ENCODE measurements around the gene KCNQ5.

DNA sequence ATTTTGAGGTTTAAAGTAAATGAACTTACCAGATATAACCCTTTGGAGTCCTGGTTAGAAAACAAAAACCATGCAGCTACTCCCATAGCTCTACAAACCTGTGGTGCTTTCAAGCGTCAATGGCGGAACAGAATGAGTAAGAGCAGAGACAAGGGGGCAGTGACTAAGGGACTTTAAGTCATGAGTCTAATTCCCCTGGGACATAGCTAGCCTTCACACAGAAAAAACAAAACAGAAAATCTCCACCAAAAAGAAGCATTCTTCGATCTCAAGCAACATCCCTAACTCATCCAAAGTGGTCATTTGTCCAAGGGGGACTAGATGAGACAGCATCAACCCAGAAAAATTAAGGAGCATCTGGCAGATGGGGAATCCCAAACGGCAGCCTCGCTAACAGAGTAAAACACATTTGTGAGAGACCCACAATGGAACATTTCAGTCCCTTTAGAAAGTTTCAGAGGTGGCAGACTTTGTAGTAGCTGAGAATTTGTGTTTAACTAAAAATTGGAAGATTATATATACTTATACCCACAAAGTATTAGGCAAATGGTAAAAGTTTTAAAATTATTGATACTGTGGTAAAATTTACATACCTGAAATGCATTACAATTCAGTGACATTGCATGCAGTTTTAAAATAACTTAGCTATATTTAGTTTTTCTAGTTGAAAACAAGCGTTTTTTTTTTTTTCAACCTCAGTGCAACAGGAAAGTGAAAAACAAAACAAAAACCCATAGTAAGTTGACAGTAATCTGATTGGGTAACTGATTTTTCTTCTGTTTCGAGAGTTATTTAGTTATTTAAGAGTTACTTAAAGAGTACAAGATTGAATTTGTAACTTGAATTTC lies 67.5 kb downstream of the KCNQ5 start:
- TF ChIP-seq EZH2 (IDR thresholded peaks at IDR 0.05) (no peak), POLR2AphosphoS5 (IDR thresholded peaks at IDR 0.05; ENCODE audit: borderline replicate concordance, low read depth, low read length) (no peak), FOXP2 (optimal IDR thresholded peaks at IDR 0.05; ENCODE audit: control extremely low read depth, extremely low read length, insufficient read depth) (no peak)
